ENCODE results near the gene ADD3.
"Not testable (repeated sequence)": the region's sequence is repeated elsewhere in the genome, so short reads cannot be mapped to it uniquely, and the experiment has no call there.

ADD3 gene

DNA sequence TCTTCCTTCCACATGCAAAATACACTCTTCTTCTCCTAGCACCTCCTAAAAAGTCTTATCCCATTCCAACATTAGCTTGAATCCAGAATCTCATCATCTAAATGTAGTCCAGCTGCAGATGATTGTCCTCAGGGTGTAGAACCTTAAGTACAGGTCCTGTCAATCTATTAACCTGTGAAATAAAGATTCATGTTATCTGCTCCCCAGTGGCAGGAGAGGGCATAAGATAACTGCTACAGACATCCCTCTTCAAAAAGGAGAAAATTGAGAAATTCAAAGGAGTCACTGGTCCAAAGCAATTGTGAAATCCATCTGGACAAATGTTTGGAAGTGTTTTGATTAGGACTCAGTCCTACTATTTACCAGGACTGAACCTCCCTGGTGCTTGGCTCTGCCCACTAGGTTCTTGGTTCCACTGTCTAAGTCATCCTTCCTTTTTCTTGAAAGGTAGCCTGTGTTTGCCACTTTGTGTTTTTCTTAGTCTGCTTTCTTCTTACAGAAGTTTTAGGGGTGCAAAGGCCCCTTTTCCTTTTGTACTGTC, 96.2 kb downstream of the ADD3 start:
- DNase-seq (ENCODE audit: low spot score) = no peak

DNA sequence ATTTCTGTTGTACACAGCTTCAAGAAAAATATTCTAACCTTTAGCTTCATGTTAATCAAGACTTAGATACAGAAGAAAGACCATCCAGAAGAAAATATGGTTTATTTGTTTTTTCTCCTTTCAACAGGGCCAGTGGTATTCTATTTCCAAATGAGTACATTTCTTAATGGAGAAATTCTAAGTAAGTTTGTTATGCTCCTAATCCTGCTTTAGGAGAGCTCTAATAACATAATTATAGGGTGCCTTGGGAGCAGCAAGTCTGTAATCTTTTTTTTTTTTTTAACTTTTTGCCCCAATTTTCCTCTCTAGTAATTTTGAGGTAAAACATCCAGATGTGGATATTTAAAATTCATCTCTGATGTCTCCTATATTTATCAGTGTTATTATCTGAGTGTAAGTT, 98.1 kb downstream of the ADD3 start:
- DNase-seq (ENCODE audit: low spot score) = no peak

DNA sequence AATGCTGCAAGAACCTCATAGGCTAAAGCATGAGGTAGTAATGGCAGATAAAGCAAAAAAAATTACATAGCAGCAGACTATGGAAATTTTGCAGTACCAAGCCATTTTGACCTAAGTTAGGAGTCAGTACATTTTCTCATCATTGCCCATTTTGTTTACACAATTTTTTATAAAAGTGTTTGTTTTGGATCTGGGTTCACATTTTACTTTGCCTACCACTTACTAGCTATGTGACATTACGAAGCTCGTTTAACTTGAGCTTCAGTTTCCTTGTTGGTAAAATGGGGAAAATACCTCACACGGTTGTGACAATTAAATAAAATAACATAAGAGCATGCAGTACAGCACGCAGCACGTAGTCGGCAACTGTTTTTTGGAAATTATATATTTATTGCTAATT, 99.6 kb downstream of the ADD3 start:
- no peak for DNase-seq (ENCODE audit: low spot score)

DNA sequence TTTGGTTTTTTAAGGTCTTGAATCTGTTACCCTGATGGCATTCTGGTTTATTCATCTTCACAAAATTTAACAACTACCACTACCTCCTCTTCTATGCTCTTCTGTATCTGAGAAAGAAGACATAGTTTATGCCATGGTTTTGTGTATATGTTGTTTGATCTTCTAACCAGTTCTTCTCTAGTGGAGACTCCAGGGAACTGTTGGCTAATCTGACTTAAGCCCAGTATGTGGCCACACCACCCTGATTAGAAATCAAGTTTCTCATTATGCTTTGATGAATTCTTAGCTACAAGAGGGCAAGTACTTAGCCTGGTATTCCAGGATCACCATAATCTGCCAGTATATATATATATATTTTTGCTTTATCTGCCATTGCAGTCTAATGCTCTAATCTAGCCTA, 100.1 kb downstream of the ADD3 start:
- no peak for DNase-seq (ENCODE audit: low spot score)

DNA sequence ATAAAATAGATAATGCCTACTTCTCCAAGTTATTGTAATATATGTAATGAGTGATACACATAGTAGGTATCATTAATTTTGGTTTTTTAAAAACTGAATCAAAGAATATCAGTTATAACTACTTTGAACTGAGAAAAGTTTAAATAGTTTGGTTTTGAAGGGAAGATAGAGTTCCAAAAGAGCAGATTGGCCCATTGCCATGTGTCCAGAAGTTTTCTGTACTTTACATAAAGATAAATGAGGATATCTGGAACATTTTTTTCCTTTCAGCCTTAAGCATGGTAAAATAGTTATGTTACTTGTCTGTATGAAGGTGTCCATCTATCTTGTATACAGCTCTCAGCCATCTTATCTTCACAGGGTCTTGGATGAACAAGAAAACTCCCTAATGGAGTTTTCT, 101.7 kb downstream of the ADD3 start:
- no peak for DNase-seq (ENCODE audit: low spot score)

DNA sequence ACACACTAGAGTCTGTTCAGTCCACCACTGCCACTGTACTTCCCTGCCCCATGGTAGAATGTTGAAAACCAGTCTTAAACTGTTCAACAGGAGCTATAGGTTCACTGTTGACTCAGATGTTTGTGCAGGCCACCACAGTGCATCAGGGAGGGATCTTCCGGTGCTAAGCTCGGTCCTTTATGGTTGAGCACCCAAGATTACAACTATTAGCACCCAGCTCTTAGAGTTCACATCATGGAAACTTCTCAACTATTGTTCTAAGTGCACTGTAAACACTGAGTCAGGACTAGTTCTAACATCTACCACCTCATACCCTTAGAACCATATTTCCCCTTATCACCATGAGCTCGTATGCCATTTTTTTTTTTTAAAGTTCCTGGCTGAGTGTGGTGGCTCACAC, 102.6 kb downstream of the ADD3 start:
- no peak for DNase-seq (ENCODE audit: low spot score)

DNA sequence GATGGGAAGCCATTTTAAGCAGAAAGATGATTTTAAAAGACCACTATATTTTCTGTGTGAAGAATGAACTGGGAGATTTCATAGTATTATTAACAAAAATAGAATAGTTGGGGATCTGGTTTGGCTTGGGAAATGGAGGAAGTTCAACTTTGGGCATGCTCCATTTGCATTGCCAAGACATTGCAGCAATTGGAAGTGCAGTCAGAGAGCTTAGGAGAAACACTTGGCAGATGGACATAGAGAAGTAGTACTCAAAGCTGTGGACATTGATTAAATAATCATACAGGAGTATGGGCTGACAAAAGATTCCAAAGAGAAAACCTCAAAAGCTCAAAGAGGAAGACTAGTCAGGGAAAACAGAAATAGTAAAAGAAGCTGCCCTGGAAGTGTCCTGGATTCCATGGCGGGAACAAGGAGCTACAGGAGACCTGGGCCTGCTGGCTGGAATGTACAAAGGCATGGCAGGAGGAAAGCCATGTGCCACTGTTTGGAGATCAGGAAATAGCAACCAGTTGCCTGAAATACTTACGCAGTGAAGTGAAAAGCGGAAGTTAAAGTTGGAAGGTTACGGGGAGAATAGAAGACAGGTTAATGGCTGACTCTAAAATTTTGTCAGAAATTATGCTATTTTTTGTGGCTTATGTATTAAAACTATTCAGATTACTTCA, 106.0 kb downstream of the ADD3 start:
- no peak for DNase-seq (ENCODE audit: low spot score)

DNA sequence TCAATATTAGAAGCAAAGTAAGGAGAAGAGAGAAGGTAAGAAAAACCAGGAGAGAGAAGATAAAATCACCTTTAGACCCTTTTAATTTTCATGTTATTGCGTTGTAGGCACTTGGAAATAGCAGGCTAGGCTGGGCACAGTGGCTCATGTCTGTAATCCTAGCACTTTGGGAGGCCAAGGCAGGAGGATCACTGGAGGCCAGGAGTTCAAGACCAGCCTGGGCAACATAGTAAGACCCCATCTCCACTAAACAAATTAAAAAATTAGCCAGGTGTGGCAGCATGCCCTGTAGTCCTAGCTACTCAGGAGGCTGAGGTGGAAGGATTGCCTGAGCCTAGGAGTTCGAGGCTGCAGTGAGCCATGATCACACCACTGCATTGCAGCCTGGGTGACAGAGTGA, 106.9 kb downstream of the ADD3 start:
- not testable (repeated sequence) for DNase-seq (ENCODE audit: low spot score)

DNA sequence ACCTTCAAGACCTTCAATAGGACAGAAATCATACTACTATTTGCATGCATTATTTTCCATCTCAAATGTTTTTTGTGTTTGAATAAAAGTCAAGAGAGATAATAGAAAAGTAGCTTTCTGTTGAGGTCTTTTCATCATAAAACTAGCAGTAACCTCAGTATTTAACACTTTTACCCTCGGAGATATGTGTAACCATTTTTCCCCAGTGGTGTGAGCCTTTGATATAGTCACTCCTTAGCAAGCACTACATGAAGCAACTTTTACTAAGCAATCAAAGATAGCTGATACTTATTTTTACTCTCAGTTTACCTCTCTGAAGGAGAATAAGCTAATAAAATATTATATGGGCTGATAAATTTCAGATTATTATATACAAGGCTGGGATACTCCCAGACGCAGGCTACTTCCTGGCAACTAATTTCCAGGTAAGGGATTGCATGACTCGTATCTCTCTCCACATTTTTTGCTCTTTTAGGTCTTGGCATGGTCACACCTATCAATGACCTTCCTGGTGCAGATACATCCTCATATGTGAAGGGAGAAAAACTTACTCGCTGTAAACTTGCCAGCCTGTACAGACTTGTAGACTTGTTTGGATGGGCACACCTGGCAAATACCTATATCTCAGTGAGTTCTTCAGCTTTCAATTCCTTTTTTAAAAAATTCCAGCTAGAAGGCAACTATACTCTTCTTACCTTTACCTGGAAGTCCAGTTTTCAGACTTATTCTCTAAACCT, 108.2 kb downstream of the ADD3 start:
- DNase-seq (ENCODE audit: low spot score) = no peak

DNA sequence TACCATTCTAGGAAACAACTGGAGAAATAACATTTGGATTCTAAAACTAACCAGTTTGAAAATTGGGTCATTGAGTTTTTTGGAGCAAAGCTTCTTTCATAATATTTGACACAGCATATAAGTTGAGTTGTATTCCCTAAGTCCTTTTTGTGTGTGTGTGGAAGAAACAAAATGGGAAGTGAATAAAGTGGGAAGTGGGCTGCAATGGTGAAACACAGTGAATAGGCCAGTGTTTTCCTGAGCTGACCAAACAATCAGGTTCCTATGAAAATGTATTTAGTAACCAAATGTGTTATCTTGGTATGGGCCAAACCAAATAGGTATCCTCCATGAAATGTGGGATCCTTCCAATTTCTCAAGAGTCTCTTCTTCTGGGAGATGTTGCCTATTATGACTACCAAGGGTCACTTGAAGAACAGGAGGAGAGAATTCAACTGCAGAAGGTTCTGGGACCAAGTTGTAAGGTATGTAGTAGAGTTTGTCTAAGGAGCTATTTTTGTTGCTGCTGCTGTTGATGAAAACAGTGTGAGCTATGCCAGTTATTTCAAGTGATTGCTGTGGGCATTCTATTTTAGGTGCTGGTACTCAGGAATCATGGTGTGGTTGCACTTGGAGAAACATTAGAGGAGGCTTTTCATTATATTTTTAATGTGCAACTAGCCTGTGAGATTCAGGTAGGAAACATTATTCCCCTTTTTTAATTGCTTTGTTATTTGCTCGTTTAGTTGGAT, 111.3 kb downstream of the ADD3 start:
- no peak for DNase-seq (ENCODE audit: low spot score)

DNA sequence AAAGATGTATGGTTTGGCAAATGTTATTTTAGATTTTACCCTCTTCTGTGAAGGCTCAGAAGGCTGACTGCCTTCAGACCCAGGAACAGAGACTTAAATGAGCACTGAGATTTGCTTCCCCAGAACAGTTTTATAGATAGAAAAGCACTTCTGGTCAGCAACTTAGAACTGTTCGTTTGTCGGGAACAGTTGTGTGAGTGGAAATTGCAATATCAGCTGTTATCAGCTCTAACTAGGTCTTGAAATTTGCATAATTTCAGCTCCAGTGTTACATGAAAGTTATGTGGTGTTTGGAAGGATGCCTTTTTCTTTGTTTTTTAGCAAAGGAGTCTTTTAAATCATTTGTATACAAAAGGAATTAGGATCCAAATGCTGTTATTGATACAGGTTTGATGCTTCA, 115.8 kb downstream of the ADD3 start:
- DNase-seq (ENCODE audit: low spot score) = no peak

DNA sequence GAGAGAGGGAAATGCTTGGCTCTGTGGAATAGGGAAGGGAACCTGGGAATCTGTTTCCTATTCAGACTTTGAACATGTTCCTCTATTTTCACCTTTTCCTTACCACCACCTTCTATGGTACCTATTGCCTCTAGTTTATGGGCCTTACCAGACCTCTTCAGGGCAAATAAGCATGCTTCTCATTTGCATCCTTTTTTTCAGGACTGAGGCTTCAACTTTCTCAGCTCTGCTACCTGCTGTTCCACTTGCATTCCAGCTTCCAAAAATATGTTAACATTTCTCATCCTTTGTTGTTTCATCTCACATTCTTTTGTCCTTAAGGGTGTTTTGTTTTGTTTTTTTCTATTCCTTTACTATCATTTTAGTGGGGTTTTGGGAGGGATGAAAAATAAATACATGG, 121.7 kb downstream of the ADD3 start:
- no peak for DNase-seq (ENCODE audit: low spot score)

DNA sequence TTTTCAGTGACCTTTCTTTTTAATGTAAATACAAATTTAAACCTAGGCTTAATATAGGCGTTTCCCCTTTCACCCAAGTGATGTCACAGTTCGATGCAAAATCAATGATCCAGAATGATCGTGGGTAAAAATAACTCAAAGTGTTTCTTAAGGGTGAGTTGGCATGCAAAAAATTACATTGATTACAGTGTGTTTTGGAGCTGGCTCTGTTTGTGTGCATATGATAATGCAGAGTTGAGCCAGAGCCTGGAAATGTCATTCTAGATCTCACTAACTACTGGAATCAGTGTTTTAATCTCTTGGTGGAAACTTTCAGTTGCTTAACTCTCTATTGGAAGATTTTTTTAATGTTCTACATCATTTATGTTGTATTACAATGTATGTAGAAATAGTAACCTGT, 127.1 kb downstream of the ADD3 start:
- no peak for DNase-seq (ENCODE audit: low spot score)

DNA sequence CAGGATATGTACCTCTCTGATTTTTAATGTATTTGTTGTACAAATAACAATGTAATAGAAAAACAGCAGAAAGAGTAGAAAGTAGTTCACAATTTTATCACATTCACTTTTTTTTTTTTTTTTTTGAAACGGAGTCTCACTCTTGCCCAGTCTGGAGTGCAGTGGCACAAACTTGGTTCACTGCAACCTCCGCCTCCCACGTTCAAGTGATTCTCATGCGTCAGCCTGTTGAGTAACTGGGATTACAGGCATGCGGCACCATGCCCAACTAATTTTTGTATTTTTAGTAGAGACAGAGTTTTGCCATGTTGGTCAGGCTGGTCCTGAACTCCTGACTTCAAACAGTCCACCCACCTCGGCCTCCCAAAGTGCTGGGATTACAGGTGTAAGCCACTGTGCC, 128.1 kb downstream of the ADD3 start:
- DNase-seq (ENCODE audit: low spot score) = not testable (repeated sequence)

DNA sequence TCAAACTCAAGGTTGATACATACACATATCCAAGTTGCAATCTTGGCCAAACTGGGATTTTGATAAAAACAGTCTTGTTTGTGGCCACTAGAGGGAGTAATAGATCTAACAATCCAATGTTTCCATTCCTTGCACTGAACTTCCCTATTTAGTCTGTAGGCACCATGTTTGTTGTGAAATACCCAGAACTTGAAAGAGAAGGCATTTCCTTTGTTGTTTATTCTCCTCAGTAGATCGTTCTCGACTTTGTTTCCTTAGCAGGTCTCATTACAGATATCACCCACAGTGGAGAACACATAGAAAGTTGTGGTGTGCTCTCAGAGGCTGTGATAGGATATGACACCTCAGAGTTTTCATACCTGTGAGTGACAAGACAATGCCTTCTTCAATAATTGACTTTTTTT, 129.4 kb downstream of the ADD3 start:
- DNase-seq (ENCODE audit: low spot score) = peak; percentile 85

DNA sequence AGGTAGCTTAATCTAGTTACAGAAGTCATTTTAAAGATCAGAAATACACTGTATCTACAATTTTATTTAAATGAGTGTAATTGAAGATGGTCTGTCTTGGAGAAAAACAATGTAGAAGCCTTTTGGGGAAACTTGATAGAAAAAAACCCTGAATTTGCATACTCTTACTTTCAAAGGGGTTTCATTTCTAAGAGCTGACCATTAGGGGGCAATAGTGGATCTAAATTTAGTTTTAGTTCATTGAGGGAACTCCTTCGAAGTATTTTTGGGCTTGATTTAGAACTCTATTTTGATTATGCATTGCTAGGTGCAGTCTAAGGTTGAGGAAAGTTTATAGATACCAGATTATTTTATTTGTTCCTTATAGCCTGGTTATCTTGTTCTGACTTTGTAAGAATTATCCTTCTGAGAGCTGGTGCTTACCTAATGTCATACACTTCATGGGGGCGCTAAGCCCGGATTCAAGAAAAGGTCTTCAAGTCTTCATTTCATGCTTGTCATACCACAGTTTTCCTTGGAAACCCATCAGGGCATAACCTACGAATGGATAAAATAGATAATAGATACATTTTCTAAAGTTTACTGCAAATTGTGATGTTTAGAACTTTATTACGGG, 130.5 kb downstream of the ADD3 start:
- DNase-seq (ENCODE audit: low spot score) = peak; percentile 81

DNA sequence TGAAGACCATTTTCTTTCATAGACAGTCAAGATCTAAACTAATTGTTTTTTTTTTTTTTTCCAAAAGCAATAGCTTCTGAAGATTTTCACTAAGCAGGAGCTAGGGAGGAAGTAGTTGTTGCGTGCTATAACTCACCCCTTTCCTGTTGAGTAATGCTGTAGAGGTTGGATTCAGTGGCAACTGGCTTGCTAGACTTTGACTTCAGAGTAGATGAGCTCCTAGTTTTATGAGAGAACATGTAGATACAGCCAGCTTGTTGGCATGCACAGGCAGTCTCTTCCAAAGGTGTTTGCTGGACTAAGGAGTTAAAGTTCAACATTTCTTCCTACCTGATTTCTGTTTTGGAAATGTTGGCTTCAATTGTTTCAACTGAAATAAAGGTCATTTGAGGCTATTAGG, 133.4 kb downstream of the ADD3 start:
- no peak for DNase-seq (ENCODE audit: low spot score)

DNA sequence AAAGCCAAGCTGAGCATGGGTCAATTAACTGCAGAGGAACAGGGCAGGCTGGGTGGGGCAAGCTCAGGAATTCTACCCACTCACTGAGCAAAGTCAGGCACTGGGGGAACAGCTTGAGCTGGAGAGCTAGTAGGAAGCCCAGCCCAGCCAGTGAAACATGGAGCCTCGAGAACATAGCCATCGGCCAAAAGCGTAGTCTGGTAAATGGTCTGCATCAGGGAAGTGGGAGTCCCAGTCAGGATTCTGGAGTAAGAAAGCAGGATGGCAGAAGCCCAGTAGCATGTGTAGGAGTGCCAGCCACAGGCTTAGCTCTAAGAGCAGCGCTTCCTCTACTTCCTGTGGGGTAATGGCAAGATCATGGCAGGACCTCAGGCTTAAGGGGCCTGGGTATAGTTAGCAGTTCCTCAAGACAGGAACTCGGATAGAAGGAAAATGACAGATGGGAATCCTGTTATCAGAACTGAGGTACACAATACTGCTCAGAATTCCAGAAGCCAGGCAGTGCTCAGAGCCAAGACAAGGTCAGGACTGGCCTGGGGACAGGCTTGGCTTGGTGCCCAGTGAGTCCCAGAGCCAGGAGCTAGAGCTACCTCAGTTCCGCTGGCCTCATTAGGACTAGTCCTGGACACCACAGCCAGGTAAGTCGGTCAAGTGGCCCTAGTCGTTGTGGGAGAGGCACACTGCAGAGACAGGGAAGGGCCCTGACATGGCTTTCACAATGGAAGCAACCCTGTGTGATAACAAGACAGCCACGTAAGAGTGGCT, 134.3 kb downstream of the ADD3 start:
- peak; percentile 95 for DNase-seq (ENCODE audit: low spot score)

DNA sequence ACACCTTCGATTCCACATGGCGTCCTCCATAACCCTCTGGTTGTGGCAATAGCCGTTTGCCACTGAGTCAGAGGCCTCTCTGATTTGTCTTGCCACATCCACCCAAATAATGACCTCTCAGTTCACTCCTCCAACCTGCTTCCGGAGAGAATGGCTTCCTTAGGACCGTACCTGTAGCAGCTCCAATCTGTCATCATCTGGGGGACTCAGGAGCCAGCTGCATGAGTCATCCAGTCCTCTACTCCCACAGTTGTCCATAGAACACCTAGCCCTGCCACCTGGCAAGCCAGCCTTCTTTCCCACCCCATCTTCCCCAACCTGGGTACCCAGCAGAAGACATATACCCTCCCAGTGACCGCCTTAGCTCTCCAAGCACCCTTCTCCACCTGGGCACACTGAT, 135.2 kb downstream of the ADD3 start:
- DNase-seq (ENCODE audit: low spot score) = no peak

DNA sequence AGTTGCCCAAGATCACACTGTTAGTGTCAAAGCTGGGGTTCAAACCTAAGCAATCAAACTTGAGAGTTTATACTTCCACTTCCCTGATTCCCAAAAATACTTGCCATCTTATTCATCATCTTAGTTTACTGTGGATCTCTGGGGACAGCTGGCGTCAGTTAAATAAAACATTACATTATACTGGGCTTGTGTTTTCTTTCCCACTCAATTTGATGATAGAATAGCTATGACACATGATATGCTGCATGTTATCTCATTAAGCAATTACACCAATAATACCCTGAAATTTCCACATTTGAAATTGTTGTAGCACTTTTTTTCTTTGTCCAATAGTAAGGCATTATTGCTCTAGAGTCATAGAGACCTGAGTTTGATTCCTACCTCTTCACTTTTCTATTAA, 136.7 kb downstream of the ADD3 start:
- no peak for DNase-seq (ENCODE audit: low spot score)

DNA sequence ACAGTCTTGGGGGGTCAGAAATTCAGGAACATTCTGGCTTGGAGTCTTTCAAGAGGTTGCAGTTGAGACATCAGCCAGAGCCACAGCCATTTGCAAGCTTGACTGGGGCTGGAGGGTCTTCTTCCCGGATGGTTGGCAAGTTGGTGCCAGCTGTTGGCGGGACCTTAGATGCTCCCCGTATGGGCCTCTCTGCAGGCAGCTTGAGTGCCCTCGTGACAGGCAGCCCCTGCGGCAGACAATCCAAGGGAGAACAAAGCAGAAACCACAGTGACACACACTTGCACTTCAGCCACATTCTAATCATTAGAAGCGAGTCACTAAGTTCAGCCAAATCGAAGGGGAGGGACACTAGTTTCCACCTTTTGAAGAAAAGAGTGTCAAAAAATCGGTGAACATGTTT, 140.2 kb downstream of the ADD3 start:
- no peak for DNase-seq (ENCODE audit: low spot score)

DNA sequence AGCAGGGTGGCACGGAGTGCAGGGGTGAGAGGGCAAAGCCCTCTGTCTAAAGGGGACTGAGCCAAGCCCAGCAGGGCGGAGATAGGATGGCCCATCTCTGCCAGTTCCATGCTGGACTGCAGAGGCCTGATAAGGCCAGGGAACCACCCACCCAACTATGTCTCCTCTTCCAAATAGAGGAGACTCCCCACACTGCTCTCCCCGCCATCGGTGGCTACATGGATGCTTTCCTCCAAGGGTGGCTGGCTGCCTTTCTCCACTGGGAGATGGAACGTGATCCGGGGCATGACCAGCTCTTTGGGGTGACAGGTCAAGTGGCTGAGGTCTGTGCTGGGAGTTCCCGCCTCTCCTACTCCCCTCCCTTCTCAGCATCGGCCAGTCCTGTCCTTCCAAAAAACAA, 141.5 kb downstream of the ADD3 start:
- no peak for DNase-seq (ENCODE audit: low spot score)
